H9 (cell line): ENCODE data around the gene TM2D1. TPM values are rescaled to one million over a fixed set of nuclear protein-coding genes. Genes with fewer than 3 reads are reported as not detected.

Experiments
- DNase-seq: peaks from one replicate; pipeline ENCODE4 v3.0.0-alpha.2; 2017
- H2AFZ ChIP-seq: one replicate; pipeline ENCODE4 v1.6.1; 2013; ENCODE audit warnings: mild to moderate bottlenecking, low read length, control low read depth, moderate library complexity
- H2AK5ac ChIP-seq: 2 replicates; pipeline ENCODE4 v1.6.1; 2013; ENCODE audit warnings: low read length, control low read depth, mixed read lengths; ENCODE audit not compliant: insufficient read length
- H2BK120ac ChIP-seq: one replicate; pipeline ENCODE4 v1.6.1; 2013; ENCODE audit warnings: low read depth, mild to moderate bottlenecking, low read length, control low read depth, inconsistent platforms; ENCODE audit not compliant: poor library complexity, severe bottlenecking
- H2BK12ac ChIP-seq: 2 replicates; pipeline ENCODE4 v1.6.1; 2013; ENCODE audit warnings: low read length, control low read depth, mixed read lengths, low read depth; ENCODE audit not compliant: insufficient read length
- H2BK15ac ChIP-seq: 2 replicates; pipeline ENCODE4 v1.6.1; 2013; ENCODE audit warnings: low read depth, low read length, control low read depth
- H2BK20ac ChIP-seq: one replicate; pipeline ENCODE4 v1.6.1; 2013; ENCODE audit warnings: low read depth, mild to moderate bottlenecking, low read length, control low read depth, inconsistent platforms; ENCODE audit not compliant: poor library complexity, severe bottlenecking
- H2BK5ac ChIP-seq: 2 replicates; pipeline ENCODE4 v1.6.1; 2013; ENCODE audit warnings: low read length, control low read depth, mixed read lengths; ENCODE audit not compliant: insufficient read length
- H3K14ac ChIP-seq: 2 replicates; pipeline ENCODE4 v1.6.1; 2013; ENCODE audit warnings: low read length, control low read depth; ENCODE audit not compliant: insufficient read depth
- H3K18ac ChIP-seq: 2 replicates; pipeline ENCODE4 v1.6.1; 2013; ENCODE audit warnings: low read depth, mild to moderate bottlenecking, mixed read lengths, low read length, control low read depth; ENCODE audit not compliant: insufficient read length
- H3K23ac ChIP-seq: 2 replicates; pipeline ENCODE4 v1.6.1; 2013; ENCODE audit warnings: low read length, control low read depth, mixed read lengths, low read depth; ENCODE audit not compliant: insufficient read length
- H3K23me2 ChIP-seq: 2 replicates; pipeline ENCODE4 v1.6.1; 2013; ENCODE audit warnings: low read depth, mild to moderate bottlenecking, mixed read lengths, low read length, control low read depth; ENCODE audit not compliant: insufficient read length, poor library complexity, severe bottlenecking
- H3K27ac ChIP-seq: 2 replicates; pipeline ENCODE4 v1.5.1; 2013; ENCODE audit warnings: low read length, control low read depth, mixed read lengths, low read depth; ENCODE audit not compliant: insufficient read length
- H3K27me3 ChIP-seq: 2 replicates; pipeline ENCODE4 v1.6.1; 2013; ENCODE audit warnings: low read length, control low read depth, inconsistent platforms; ENCODE audit not compliant: insufficient read depth
- H3K4ac ChIP-seq: 2 replicates; pipeline ENCODE4 v1.6.1; 2013; ENCODE audit warnings: low read depth, mild to moderate bottlenecking, control low read depth, inconsistent platforms, low read length, moderate library complexity
- H3K4me1 ChIP-seq: 2 replicates; pipeline ENCODE4 v1.6.1; 2013; ENCODE audit warnings: low read length, control low read depth, inconsistent platforms; ENCODE audit not compliant: insufficient read depth
- H3K4me2 ChIP-seq: 2 replicates; pipeline ENCODE4 v1.6.1; 2013; ENCODE audit warnings: low read length, control low read depth, mixed read lengths; ENCODE audit not compliant: insufficient read length, insufficient read depth
- H3K56ac ChIP-seq: 2 replicates; pipeline ENCODE4 v1.6.1; 2013; ENCODE audit warnings: low read depth, mild to moderate bottlenecking, mixed read lengths, low read length, control low read depth; ENCODE audit not compliant: insufficient read length
- H3K79me1 ChIP-seq: 2 replicates; pipeline ENCODE4 v1.6.1; 2013; ENCODE audit warnings: low read depth, mild to moderate bottlenecking, moderate library complexity, low read length, control low read depth, inconsistent platforms; ENCODE audit not compliant: insufficient read depth, poor library complexity, severe bottlenecking
- H3K79me2 ChIP-seq: 2 replicates; pipeline ENCODE4 v1.6.1; 2013; ENCODE audit warnings: low read length, control low read depth, inconsistent platforms; ENCODE audit not compliant: insufficient read depth
- H3K9ac ChIP-seq: 2 replicates; pipeline ENCODE4 v1.6.1; 2013; ENCODE audit warnings: low read length, control low read depth, mixed read lengths; ENCODE audit not compliant: insufficient read length; ENCODE audit errors: extremely low read depth
- H3K9me3 ChIP-seq: one replicate; pipeline ENCODE4 v1.6.1; 2013; ENCODE audit warnings: low read depth, low read length, inconsistent platforms; ENCODE audit not compliant: control insufficient read depth
- H3T11ph ChIP-seq: one replicate; pipeline ENCODE4 v1.6.1; 2013; ENCODE audit warnings: mild to moderate bottlenecking, low read length, control low read depth, inconsistent platforms
- H4K20me1 ChIP-seq: one replicate; pipeline ENCODE4 v1.6.1; 2013; ENCODE audit not compliant: control insufficient read depth, insufficient read length, insufficient read depth
- H4K5ac ChIP-seq: 2 replicates; pipeline ENCODE4 v1.6.1; 2013; ENCODE audit warnings: low read depth, mild to moderate bottlenecking, mixed read lengths, low read length, control low read depth; ENCODE audit not compliant: insufficient read length
- H4K8ac ChIP-seq: replicated peaks from 2 replicates; pipeline ENCODE4 v1.6.1; 2013; ENCODE audit warnings: low read length, control low read depth, mixed read lengths, low read depth; ENCODE audit not compliant: insufficient read length
- H4K91ac ChIP-seq: 2 replicates; pipeline ENCODE4 v1.6.1; 2013; ENCODE audit warnings: low read depth, mild to moderate bottlenecking, moderate library complexity, mixed read lengths, low read length, control low read depth; ENCODE audit not compliant: insufficient read length
- H3K27ac Mint-ChIP-seq, 3 experiments: 2 replicates in 2 of 3; 3 replicates in 1 of 3; pipeline ENCODE4 v1.8.0; 2020 to 2021; ENCODE audit warnings: mixed read lengths in 3 of 3, mild to moderate bottlenecking in 1 of 3, moderate library complexity in 1 of 3
- H3K27me3 Mint-ChIP-seq: 2 replicates; pipeline ENCODE4 v1.8.0; 2021; ENCODE audit warnings: low read depth, mild to moderate bottlenecking, moderate library complexity, mixed read lengths
- H3K36me3 Mint-ChIP-seq, 3 experiments: 2 replicates in 2 of 3; 3 replicates in 1 of 3; pipeline ENCODE4 v1.8.0; 2020 to 2021; ENCODE audit warnings: low read depth in 3 of 3, mixed read lengths in 3 of 3; ENCODE audit not compliant: insufficient read depth in 1 of 3
- H3K4me1 Mint-ChIP-seq, 2 experiments: 2 replicates each; pipeline ENCODE4 v1.8.0; 2020; ENCODE audit warnings: mixed read lengths in 2 of 2
- H3K4me3 Mint-ChIP-seq, 2 experiments: 2 replicates in 1 of 2; 3 replicates in 1 of 2; pipeline ENCODE4 v1.8.0; 2020 to 2021; ENCODE audit warnings: mild to moderate bottlenecking in 2 of 2, mixed read lengths in 2 of 2, moderate library complexity in 1 of 2
- H3K9me3 Mint-ChIP-seq, 2 experiments: 2 replicates in 1 of 2; 3 replicates in 1 of 2; pipeline ENCODE4 v1.8.0; 2020; ENCODE audit warnings: mild to moderate bottlenecking in 2 of 2, mixed read lengths in 2 of 2, moderate library complexity in 1 of 2
- CTCF ChIP-seq: fragments of 200-600 bp; sonication (generic); conservative IDR thresholded peaks from 3 replicates; pipeline ENCODE4 v1.8.0; 2021; ENCODE audit warnings: antibody characterized with exemption, mild to moderate bottlenecking
- WGBS: extraction: QIAGEN DNeasy Blood & Tissue Kit; methylation state at CpG from one replicate; pipeline ENCODE4 v1.1.7; 2013; ENCODE audit warnings: missing lambda C conversion rate, low lambda C conversion rate, mixed read lengths; ENCODE audit not compliant: insufficient read length; ENCODE audit errors: extremely low coverage; 5-methylcytosine and 5-hydroxymethylcytosine counted together
- total RNA-seq: library from RNA; stranded (reverse); gene quantifications from 2 replicates; pipeline ENCODE4 v1.2.1, GENCODE V29; 2021

The TM2D1 gene
- total RNA-seq, 1 experiment from 2014 or later = 20.3 TPM

DNA sequence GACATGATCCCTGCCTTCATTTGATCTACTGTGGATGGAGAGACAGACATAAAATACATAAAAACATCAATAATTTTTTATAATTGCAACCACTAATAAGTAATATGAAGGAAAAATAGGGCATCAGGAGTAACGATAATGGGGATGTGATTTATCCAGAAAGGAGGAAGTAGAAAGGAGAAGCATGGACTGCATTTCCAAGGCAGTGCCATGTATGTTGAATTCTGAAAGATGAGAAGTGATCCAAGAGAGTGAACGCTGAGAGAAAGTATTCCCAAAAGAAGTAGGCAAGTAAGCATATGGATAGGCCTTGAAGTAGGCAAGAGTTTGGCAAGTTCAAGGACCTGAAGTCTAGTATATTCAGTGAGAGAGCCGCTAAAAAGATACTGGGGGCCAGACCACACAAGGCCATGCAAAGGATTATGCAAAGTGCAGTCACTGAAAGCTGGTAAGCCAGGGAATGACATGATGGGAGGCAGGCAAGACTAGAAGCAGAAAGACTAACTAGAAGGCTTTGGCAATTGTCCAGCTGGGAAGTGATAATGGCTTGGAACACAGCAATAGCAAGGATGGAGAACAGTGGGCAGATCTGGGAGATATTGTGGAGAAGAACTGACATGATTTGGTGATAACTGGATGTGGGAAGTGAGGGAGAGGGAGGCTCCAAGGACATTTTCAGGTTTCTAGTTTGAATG lies 85.9 kb downstream of the TM2D1 start:
- peaks cover 2% of the 10 kb centered on the region; the same call in 1 of the 2 replicates for H3K4me1 ChIP-seq
- no peak overlapping the region for H3T11ph ChIP-seq
- H3K9me3 ChIP-seq = no peaks in the 10 kb centered on the region
- no peak overlapping the region for H4K5ac ChIP-seq
- H2BK15ac ChIP-seq = no peak overlapping the region
- Mint-ChIP-seq H3K4me3 (no peak overlapping the region), H3K27ac (no peak overlapping the region), H3K9me3 (no peaks in the 10 kb centered on the region), H3K27me3 (peaks cover 16% of the 10 kb centered on the region), H3K4me1 (peaks cover 27 to 31% of the 10 kb centered on the region in 2 experiments), H3K36me3 (no peaks in the 10 kb centered on the region)
- no peaks in the 10 kb centered on the region for H3K27me3 ChIP-seq
- H2AK5ac ChIP-seq = no peak overlapping the region
- H3K56ac ChIP-seq = no peak overlapping the region
- H3K9ac ChIP-seq = no peak overlapping the region
- H3K79me1 ChIP-seq = no peaks in the 10 kb centered on the region
- no peak overlapping the region for H2AFZ ChIP-seq
- DNase-seq = no peak
- no peak overlapping the region for H3K18ac ChIP-seq
- H2BK20ac ChIP-seq = no peak overlapping the region
- no peak overlapping the region for H3K4me2 ChIP-seq
- H2BK12ac ChIP-seq = no peak overlapping the region
- no peak overlapping the region for H3K4ac ChIP-seq
- no peak overlapping the region for H4K8ac ChIP-seq
- no peak overlapping the region for H4K91ac ChIP-seq
- H3K79me2 ChIP-seq = no peaks in the 10 kb centered on the region
- no peak overlapping the region for H3K23ac ChIP-seq
- no peaks in the 10 kb centered on the region for H3K23me2 ChIP-seq
- no CpG with 5 or more reads among the region's 3 CpGs for WGBS
- no peaks in the 10 kb centered on the region for H4K20me1 ChIP-seq
- H2BK120ac ChIP-seq = no peak overlapping the region
- H3K14ac ChIP-seq = no peak overlapping the region
- no peak overlapping the region for H3K27ac ChIP-seq
- no peak for TF ChIP-seq CTCF
- H2BK5ac ChIP-seq = no peak overlapping the region
